Suprapubic skin (tissue), 3 donors: ENCODE measurements around the gene MAP3K6.

Source experiments
- CTCF ChIP-seq, 2 donors: fragments of 200-600 bp in 1 of 2; fragments of 450-650 bp in 1 of 2; sonication (generic) in 1 of 2; IDR thresholded peaks; one replicate each; pipeline ENCODE4 v1.5.1; 2016 to 2019; ENCODE audit warnings: antibody characterized with exemption in 2 of 2, mild to moderate bottlenecking in 1 of 2, moderate library complexity in 1 of 2
- EP300 ChIP-seq: sonication (generic); formaldehyde crosslinking; IDR thresholded peaks from one replicate; pipeline ENCODE4 v1.6.1; 2017; ENCODE audit warnings: antibody characterized with exemption
- POLR2A ChIP-seq, 2 donors: fragments of 450-650 bp; IDR thresholded peaks; one replicate each; pipeline ENCODE4 v1.6.1; 2017; ENCODE audit warnings: antibody characterized with exemption in 2 of 2, mild to moderate bottlenecking in 2 of 2, moderate library complexity in 2 of 2

GRCh38 chr1:27366113-27366410, 699 bp downstream of the MAP3K6 start:
- no peak for TF ChIP-seq POLR2A (IDR thresholded peaks at IDR 0.05)
- no peak for TF ChIP-seq CTCF (IDR thresholded peaks at IDR 0.05)
- no peak for TF ChIP-seq EP300
